Colonic mucosa (tissue), 4 donors: ENCODE results near the gene ATPAF1. TPM values are rescaled to one million over a fixed set of nuclear protein-coding genes. Genes with fewer than 3 reads are reported as not detected.

Experiments used
- DNase-seq: peaks from one replicate; pipeline ENCODE4 v3.0.0-alpha.2; 2020
- H3K27ac ChIP-seq: fragments of 200-600 bp; one replicate; pipeline ENCODE4 v1.8.0; 2021
- H3K27me3 ChIP-seq: fragments of 200-600 bp; one replicate; pipeline ENCODE4 v1.8.0; 2021
- H3K36me3 ChIP-seq: fragments of 200-600 bp; one replicate; pipeline ENCODE4 v1.8.0; 2021
- H3K4me1 ChIP-seq: fragments of 200-600 bp; one replicate; pipeline ENCODE4 v1.8.0; 2021; ENCODE audit warnings: mild to moderate bottlenecking
- H3K4me3 ChIP-seq: fragments of 200-600 bp; one replicate; pipeline ENCODE4 v1.8.0; 2021
- H3K9ac ChIP-seq, 2 donors: one replicate each; pipeline ENCODE4 v1.7.0; 2013; ENCODE audit warnings: control low read depth in 2 of 2, low read depth in 2 of 2, low read length in 2 of 2
- H3K9me3 ChIP-seq: fragments of 200-600 bp; one replicate; pipeline ENCODE4 v1.8.0; 2021
- CTCF ChIP-seq: fragments of 200-600 bp; IDR thresholded peaks from one replicate; pipeline ENCODE4 v1.8.0; 2022; ENCODE audit warnings: antibody characterized with exemption, mild to moderate bottlenecking
- intact Hi-C: fragments of 100-400 bp; cut with DNase I; formaldehyde crosslinking; loops from one replicate; pipeline ENCODE4 v1.14.1; 2022
- total RNA-seq, 2 donors: library from RNA; stranded (reverse); fragmentation: NEBNext Ultra II Directional in 1 of 2; extraction: Animal tissue kit (Norgen Biotek cat#: 25700) in 1 of 2; gene quantifications; one replicate each; pipeline ENCODE4 v1.2.1, GENCODE V29; 2021
- donor health status: healthy.
- donor health status: DM: no; HTN: no; CAD: no.
- donor health status: DM: no; HTN: no; CAD: no.

The ATPAF1 gene
- total RNA-seq, 2 donors from 2014 or later: 55.8 to 66.1 TPM

DNA sequence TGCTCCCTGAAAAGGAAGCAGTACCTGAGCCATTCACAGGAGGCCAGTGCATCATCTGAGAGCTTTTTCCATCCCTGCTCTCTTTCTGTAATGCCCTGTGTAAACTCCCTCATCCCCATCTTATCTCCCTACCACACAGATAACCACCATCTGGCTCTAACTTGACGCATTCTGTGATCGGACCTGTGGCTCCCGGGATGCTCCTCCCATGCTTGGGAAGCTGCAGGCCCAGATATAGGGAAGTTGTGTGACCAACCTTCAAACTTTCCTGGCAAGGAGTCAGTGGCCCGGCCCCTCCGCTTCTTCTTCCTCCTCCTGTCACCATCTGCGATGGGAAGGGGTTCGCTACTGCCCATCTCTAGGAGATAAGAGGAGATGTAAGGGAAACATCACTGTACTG, 85.2 kb downstream of the ATPAF1 start:
- no peaks in the 10 kb centered on the region for H3K9me3 ChIP-seq
- H3K4me3 ChIP-seq: no peak overlapping the region
- no peak for DNase-seq
- H3K4me1 ChIP-seq: no peaks in the 10 kb centered on the region
- intact Hi-C loops: no loop called here
- peaks cover 6% of the 10 kb centered on the region for H3K36me3 ChIP-seq
- no peak for TF ChIP-seq CTCF
- no peaks in the 10 kb centered on the region for H3K27me3 ChIP-seq
- H3K27ac ChIP-seq: no peak overlapping the region
- no peak overlapping the region for H3K9ac ChIP-seq

Other genes with a start within 250 kb of the ATPAF1 start
- gene DMBX1, start 178.5 kb downstream of the ATPAF1 start, total RNA-seq: not detected
- gene KNCN, start 116.7 kb downstream of the ATPAF1 start, total RNA-seq: not detected
- 10 to 100 TPM; 27.0 to 36.8 TPM for gene MKNK1, start 64.1 kb downstream of the ATPAF1 start, total RNA-seq
- 10 to 100 TPM; 11.8 to 16.3 TPM for gene MOB3C, start 51.6 kb downstream of the ATPAF1 start, total RNA-seq
- not detected for gene TEX38, start 3.5 kb upstream of the ATPAF1 start, total RNA-seq
- 100 to 1,000 TPM in 1 of 2 donors, 10 to 100 TPM in 1; 87.4 to 114 TPM for gene EFCAB14, start 50.8 kb upstream of the ATPAF1 start, total RNA-seq
- gene CYP4B1, start 130.7 kb upstream of the ATPAF1 start, total RNA-seq: 1 to 10 TPM in 1 of 2 donors, not detected in 1; 1.2 TPM